Naive thymus-derived CD4-positive, alpha-beta T cell (primary cell): ENCODE data around the gene AOPEP. TPM values are rescaled to one million over a fixed set of nuclear protein-coding genes. Genes with fewer than 3 reads are reported as not detected.

ENCODE experiments used
- ATAC-seq: fragments of 150-1000 bp; cut with Tn5 transposase; 2 replicates; pipeline ENCODE4 v1.10.0; 2021; ENCODE audit warnings: mild to moderate bottlenecking, moderate library complexity
- CTCF ChIA-PET: fragments of 350-600 bp; sonication (Branson Sonifier 250); formaldehyde crosslinking; loops from one replicate; lab custom pipeline; 2021; ENCODE audit warnings: antibody characterized with exemption; lab: Charles Lee
- POLR2A ChIA-PET: fragments of 350-600 bp; sonication (Branson Sonifier 250); formaldehyde crosslinking; loops from one replicate; lab custom pipeline; 2021; ENCODE audit warnings: antibody characterized with exemption, inconsistent platforms; lab: Charles Lee
- DNase-seq, 9 donors: peaks; one replicate each; pipeline versions ENCODE4 v3.0.0 to v3.0.0-alpha.2; 2020 to 2022; ENCODE audit warnings: mixed read lengths in 1 of 9
- H3K27ac ChIP-seq: one replicate; pipeline ENCODE4 v1.7.0; 2013; ENCODE audit warnings: mild to moderate bottlenecking, low read depth, low read length, moderate library complexity
- H3K27me3 ChIP-seq, 2 donors: one replicate each; pipeline ENCODE4 v1.7.0; 2013; ENCODE audit warnings: low read length in 2 of 2, mild to moderate bottlenecking in 2 of 2, moderate library complexity in 2 of 2; ENCODE audit not compliant: control insufficient read depth in 2 of 2, insufficient read depth in 2 of 2
- H3K36me3 ChIP-seq, 3 experiments: 1 replicate in 2 of 3; 2 replicates in 1 of 3; pipeline ENCODE4 v1.7.0; 2013; ENCODE audit warnings: low read length in 3 of 3, mild to moderate bottlenecking in 3 of 3, moderate library complexity in 1 of 3; ENCODE audit not compliant: insufficient read depth in 3 of 3, control insufficient read depth in 2 of 3
- H3K4me1 ChIP-seq, 2 donors: one replicate each; pipeline ENCODE4 v1.7.0; 2013; ENCODE audit warnings: low read length in 2 of 2, mild to moderate bottlenecking in 2 of 2, moderate library complexity in 1 of 2; ENCODE audit not compliant: control insufficient read depth in 2 of 2, insufficient read depth in 2 of 2
- H3K4me3 ChIP-seq: 2 replicates; pipeline ENCODE4 v1.7.0; 2013; ENCODE audit warnings: mild to moderate bottlenecking, low read length
- H3K9me3 ChIP-seq, 3 experiments: 1 replicate in 2 of 3; 2 replicates in 1 of 3; pipeline ENCODE4 v1.7.0; 2013; ENCODE audit warnings: low read length in 3 of 3; ENCODE audit not compliant: control insufficient read depth in 2 of 3
- H3K27ac Mint-ChIP-seq, 9 donors: one replicate each; pipeline ENCODE4 v1.8.0; 2020 to 2022; ENCODE audit warnings: mixed read lengths in 9 of 9, mild to moderate bottlenecking in 8 of 9, moderate library complexity in 5 of 9, inconsistent platforms in 2 of 9
- H3K27me3 Mint-ChIP-seq, 5 donors: one replicate each; pipeline ENCODE4 v1.8.0; 2021 to 2022; ENCODE audit warnings: mixed read lengths in 5 of 5, mild to moderate bottlenecking in 1 of 5
- H3K36me3 Mint-ChIP-seq, 5 donors: one replicate each; pipeline ENCODE4 v1.8.0; 2020 to 2022; ENCODE audit warnings: mixed read lengths in 5 of 5, mild to moderate bottlenecking in 3 of 5, inconsistent platforms in 1 of 5
- H3K4me1 Mint-ChIP-seq, 7 donors: one replicate each; pipeline ENCODE4 v1.8.0; 2020 to 2022; ENCODE audit warnings: mixed read lengths in 7 of 7, mild to moderate bottlenecking in 3 of 7, inconsistent platforms in 1 of 7
- H3K4me3 Mint-ChIP-seq, 10 donors: one replicate each; pipeline ENCODE4 v1.8.0; 2020 to 2022; ENCODE audit warnings: mild to moderate bottlenecking in 10 of 10, mixed read lengths in 10 of 10, moderate library complexity in 6 of 10, inconsistent platforms in 2 of 10
- H3K9me3 Mint-ChIP-seq, 11 donors: one replicate each; pipeline ENCODE4 v1.8.0; 2020 to 2022; ENCODE audit warnings: mixed read lengths in 11 of 11, mild to moderate bottlenecking in 4 of 11, inconsistent platforms in 1 of 11, moderate library complexity in 1 of 11
- intact Hi-C, 2 donors: fragments of 100-400 bp; cut with micrococcal nuclease; formaldehyde crosslinking; loops; one replicate each; pipeline ENCODE4 v1.15.1; 2023
- polyA plus RNA-seq, 2 donors: library from polyadenylated mRNA; unstranded; fragments of 300-500 nt; fragmentation: Illumina TruSeq; gene quantifications; one replicate each; pipeline ENCODE4 v1.2.3, GENCODE V29; 2021
- total RNA-seq, 6 experiments: library from RNA in 5 of 6; stranded (reverse) in 5 of 6; gene quantifications; 1 replicate in 5 of 6; 2 replicates in 1 of 6; pipeline ENCODE4 v1.2.3 and lab custom pipeline; 2021 to 2026

Gene AOPEP
- total and polyA plus RNA-seq, 7 experiments from 2014 or later = 5.7 to 19.0 (median 13.6) TPM

DNA sequence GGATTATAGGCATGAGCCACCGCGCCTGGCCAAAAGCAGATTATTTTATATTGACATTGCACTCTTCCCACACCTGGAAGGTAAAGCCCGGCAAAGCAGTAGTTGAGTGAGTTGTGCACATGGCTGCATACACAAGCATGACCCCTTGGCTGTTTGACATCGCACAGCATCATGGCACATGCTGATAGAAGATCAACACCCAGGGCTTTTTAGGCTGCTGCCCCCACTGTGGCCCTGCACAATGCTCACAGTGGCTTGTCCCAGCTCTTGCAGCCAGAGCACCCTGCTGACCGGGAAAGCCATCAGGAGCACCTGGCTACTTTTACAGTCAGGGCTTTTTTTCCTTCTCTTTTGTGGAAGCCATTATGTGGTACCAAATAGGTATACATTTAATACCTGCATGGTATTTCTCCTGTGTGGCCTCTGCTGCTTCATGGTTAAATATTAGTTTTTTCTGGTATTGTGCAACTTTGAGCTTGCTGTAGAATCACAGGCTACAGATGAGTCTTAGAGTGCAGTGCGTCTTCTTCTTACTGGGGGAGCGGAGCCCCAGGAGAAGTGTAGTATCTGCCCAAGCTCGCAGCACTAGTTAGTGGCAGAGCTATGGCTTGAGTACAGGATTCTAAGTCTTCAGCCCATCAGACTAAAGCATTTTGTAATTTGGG lies 264.5 kb downstream of the AOPEP start:
- POLR2A ChIA-PET = no interaction called here
- no peak for ATAC-seq
- H3K4me3 ChIP-seq = no peak overlapping the region
- no peaks in the 10 kb centered on the region for H3K27me3 ChIP-seq
- H3K27me3 Mint-ChIP-seq = no peaks in the 10 kb centered on the region
- H3K4me3 Mint-ChIP-seq = no peak overlapping the region
- no peaks in the 10 kb centered on the region for H3K4me1 ChIP-seq
- H3K9me3 ChIP-seq = no peaks in the 10 kb centered on the region
- intact Hi-C loops = no loop called here
- no peak for DNase-seq
- H3K36me3 Mint-ChIP-seq = peaks cover 0 to 45% (median 35%) of the 10 kb centered on the region in 5 donors
- H3K36me3 ChIP-seq = no peaks in the 10 kb centered on the region
- CTCF ChIA-PET = interaction anchor here (0.8 kb wide), 1 partner anchor 83 kb away, joined by 4 read pairs; no protein-coding TSS in a partner anchor
- no peaks in the 10 kb centered on the region for H3K4me1 Mint-ChIP-seq
- H3K9me3 Mint-ChIP-seq = peaks cover 0 to 3% (median 0%) of the 10 kb centered on the region in 11 donors
- no peak overlapping the region for H3K27ac ChIP-seq
- no peak overlapping the region for H3K27ac Mint-ChIP-seq

- DNase-seq = no peak
- Histone ChIP-seq H3K36me3 (no peaks in the 10 kb centered on the region), H3K27me3 (no peaks in the 10 kb centered on the region), H3K4me1 (no peaks in the 10 kb centered on the region), H3K27ac (no peak overlapping the region), H3K9me3 (no peaks in the 10 kb centered on the region), H3K4me3 (no peak overlapping the region)
- H3K36me3 Mint-ChIP-seq = peaks cover 0 to 42% (median 35%) of the 10 kb centered on the region in 5 donors
- ChIA-PET POLR2A (interaction anchor here (0.5 kb wide), 1 partner anchor 8 kb away, joined by 4 read pairs; no protein-coding TSS in a partner anchor), CTCF (no interaction called here)
- intact Hi-C loops = no loop called here
- H3K4me3 Mint-ChIP-seq = no peak overlapping the region
- H3K9me3 Mint-ChIP-seq = peaks cover 0 to 3% (median 0%) of the 10 kb centered on the region in 11 donors
- H3K27ac Mint-ChIP-seq = peak overlapping the region in 1 of 9 donors; percentile 43
- no peak for ATAC-seq
- peaks cover 0 to 3% (median 0%) of the 10 kb centered on the region in 5 donors for H3K27me3 Mint-ChIP-seq
- no peaks in the 10 kb centered on the region for H3K4me1 Mint-ChIP-seq
Measured at GRCh38 chr9:94991961-94992907, 265.7 kb downstream of the AOPEP start.

DNA sequence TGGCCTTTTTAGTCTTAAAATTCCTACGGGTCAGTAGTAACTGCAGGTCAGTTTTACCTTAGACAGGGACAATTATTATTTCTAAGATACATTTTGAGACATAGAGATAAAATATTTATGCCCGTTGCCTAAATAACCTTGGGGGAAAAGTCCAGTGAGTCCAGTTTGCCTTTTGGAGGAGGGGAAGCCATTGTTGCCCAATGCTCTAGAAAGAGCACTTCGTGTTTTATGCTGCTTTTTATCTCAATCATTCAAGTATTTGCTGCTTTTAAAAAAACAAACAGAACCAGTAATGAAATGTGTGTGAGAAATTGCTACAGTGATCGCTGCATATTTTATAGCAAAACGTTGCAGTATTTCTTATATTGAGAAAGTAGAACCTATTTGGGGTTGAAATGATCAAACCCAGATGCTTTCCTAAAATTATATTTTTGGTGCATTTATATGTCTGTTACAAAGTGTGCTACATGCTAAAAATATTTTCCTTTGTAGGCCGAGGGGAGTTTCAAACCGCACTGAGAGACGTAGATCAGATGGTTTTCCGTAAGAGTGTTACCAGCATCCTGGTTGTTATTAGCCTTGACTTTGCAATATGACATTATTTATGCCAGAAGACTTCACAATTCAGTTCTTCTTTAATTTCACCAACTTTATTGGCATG lies 266.8 kb downstream of the AOPEP start:
- H3K27me3 ChIP-seq = no peaks in the 10 kb centered on the region
- ChIA-PET POLR2A (interaction anchor here (0.5 kb wide), 1 partner anchor 9 kb away, joined by 4 read pairs; no protein-coding TSS in a partner anchor), CTCF (no interaction called here)
- H3K4me3 ChIP-seq = no peak overlapping the region
- H3K4me1 Mint-ChIP-seq = no peaks in the 10 kb centered on the region
- H3K36me3 Mint-ChIP-seq = peaks cover 0 to 35% (median 29%) of the 10 kb centered on the region in 5 donors
- DNase-seq = no peak
- H3K27ac ChIP-seq = no peak overlapping the region
- no peak overlapping the region for H3K27ac Mint-ChIP-seq
- ATAC-seq = no peak
- intact Hi-C loops = no loop called here
- H3K9me3 ChIP-seq = no peaks in the 10 kb centered on the region
- no peaks in the 10 kb centered on the region for H3K36me3 ChIP-seq
- H3K9me3 Mint-ChIP-seq = no peaks in the 10 kb centered on the region
- peaks cover 0 to 5% (median 0%) of the 10 kb centered on the region in 5 donors for H3K27me3 Mint-ChIP-seq
- H3K4me1 ChIP-seq = no peaks in the 10 kb centered on the region
- no peak overlapping the region for H3K4me3 Mint-ChIP-seq

DNA sequence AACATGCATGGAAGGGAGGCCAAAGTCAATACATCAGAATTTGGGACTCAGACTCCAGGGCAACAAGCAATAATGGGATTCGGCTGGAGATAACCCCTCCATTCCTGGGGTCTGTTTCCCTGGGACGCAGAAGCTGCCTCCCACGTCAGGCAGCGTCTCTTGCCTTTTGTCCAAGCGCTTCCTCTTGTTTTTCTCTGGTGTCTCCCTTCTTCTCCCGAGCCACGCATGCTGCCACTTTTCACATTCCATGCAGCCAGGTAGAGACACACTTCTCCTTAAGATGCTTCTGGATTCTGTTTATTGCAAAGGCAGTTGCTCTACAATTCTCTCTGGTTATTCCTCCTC lies 267.3 kb downstream of the AOPEP start:
- Histone ChIP-seq H3K27me3 (no peaks in the 10 kb centered on the region), H3K27ac (no peak overlapping the region), H3K4me1 (no peaks in the 10 kb centered on the region), H3K36me3 (no peaks in the 10 kb centered on the region), H3K9me3 (no peaks in the 10 kb centered on the region), H3K4me3 (no peak overlapping the region)
- ChIA-PET POLR2A (no interaction called here), CTCF (no interaction called here)
- DNase-seq (no peak), ATAC-seq (no peak)
- H3K4me3 Mint-ChIP-seq = no peak overlapping the region
- no peaks in the 10 kb centered on the region for H3K9me3 Mint-ChIP-seq
- H3K27ac Mint-ChIP-seq = no peak overlapping the region
- H3K4me1 Mint-ChIP-seq = no peaks in the 10 kb centered on the region
- peaks cover 0 to 36% (median 26%) of the 10 kb centered on the region in 5 donors for H3K36me3 Mint-ChIP-seq
- intact Hi-C loops = no loop called here
- peaks cover 0 to 10% (median 4%) of the 10 kb centered on the region in 5 donors for H3K27me3 Mint-ChIP-seq

GRCh38 chr9:94995048-94995693 lies 268.7 kb downstream of the AOPEP start:
- Histone ChIP-seq H3K27me3 (no peaks in the 10 kb centered on the region), H3K4me3 (no peak overlapping the region), H3K27ac (no peak overlapping the region), H3K36me3 (no peaks in the 10 kb centered on the region), H3K9me3 (no peaks in the 10 kb centered on the region), H3K4me1 (no peaks in the 10 kb centered on the region)
- intact Hi-C loops = no loop called here
- no peak overlapping the region for H3K4me3 Mint-ChIP-seq
- H3K27ac Mint-ChIP-seq = no peak overlapping the region
- peaks cover 0 to 45% (median 26%) of the 10 kb centered on the region in 5 donors for H3K36me3 Mint-ChIP-seq
- no peak for DNase-seq
- peaks cover 8 to 22% (median 15%) of the 10 kb centered on the region in 5 donors for H3K27me3 Mint-ChIP-seq
- H3K4me1 Mint-ChIP-seq = no peaks in the 10 kb centered on the region
- ATAC-seq = no peak
- H3K9me3 Mint-ChIP-seq = no peaks in the 10 kb centered on the region
- ChIA-PET POLR2A (no interaction called here), CTCF (no interaction called here)

DNA sequence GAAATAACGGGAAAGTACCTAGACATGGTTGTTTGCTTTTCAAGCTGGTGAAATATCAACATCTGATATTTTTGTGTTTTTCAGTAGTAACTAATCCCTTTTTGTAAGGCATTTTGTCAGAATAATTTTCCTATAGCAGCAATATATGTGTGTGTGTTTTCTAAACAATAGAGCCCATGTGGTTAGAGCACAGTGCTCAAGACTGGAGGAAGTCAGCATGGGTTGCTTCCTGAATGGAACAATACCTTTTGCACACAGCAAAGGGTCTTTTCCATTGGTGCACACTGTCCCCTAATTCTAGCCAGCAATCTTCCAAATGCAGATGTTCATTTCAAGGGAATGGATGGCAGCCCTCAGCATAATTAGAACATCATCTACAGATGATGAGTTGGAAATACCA lies 270.1 kb downstream of the AOPEP start:
- no peaks in the 10 kb centered on the region for H3K4me1 Mint-ChIP-seq
- intact Hi-C loops = no loop called here
- CTCF ChIA-PET = no interaction called here
- Histone ChIP-seq H3K4me1 (no peaks in the 10 kb centered on the region), H3K9me3 (no peaks in the 10 kb centered on the region), H3K27ac (no peak overlapping the region), H3K27me3 (peaks cover 0 to 4% of the 10 kb centered on the region in 2 donors), H3K4me3 (no peak overlapping the region), H3K36me3 (no peaks in the 10 kb centered on the region)
- H3K36me3 Mint-ChIP-seq = peaks cover 0 to 40% (median 29%) of the 10 kb centered on the region in 5 donors
- ATAC-seq (no peak), DNase-seq (no peak)
- POLR2A ChIA-PET = no interaction called here
- H3K27ac Mint-ChIP-seq = no peak overlapping the region
- H3K4me3 Mint-ChIP-seq = no peak overlapping the region
- H3K9me3 Mint-ChIP-seq = no peaks in the 10 kb centered on the region
- peaks cover 15 to 33% (median 24%) of the 10 kb centered on the region in 5 donors for H3K27me3 Mint-ChIP-seq
